Measurements from ENCODE around the gene PLOD3.

Gene PLOD3

DNA sequence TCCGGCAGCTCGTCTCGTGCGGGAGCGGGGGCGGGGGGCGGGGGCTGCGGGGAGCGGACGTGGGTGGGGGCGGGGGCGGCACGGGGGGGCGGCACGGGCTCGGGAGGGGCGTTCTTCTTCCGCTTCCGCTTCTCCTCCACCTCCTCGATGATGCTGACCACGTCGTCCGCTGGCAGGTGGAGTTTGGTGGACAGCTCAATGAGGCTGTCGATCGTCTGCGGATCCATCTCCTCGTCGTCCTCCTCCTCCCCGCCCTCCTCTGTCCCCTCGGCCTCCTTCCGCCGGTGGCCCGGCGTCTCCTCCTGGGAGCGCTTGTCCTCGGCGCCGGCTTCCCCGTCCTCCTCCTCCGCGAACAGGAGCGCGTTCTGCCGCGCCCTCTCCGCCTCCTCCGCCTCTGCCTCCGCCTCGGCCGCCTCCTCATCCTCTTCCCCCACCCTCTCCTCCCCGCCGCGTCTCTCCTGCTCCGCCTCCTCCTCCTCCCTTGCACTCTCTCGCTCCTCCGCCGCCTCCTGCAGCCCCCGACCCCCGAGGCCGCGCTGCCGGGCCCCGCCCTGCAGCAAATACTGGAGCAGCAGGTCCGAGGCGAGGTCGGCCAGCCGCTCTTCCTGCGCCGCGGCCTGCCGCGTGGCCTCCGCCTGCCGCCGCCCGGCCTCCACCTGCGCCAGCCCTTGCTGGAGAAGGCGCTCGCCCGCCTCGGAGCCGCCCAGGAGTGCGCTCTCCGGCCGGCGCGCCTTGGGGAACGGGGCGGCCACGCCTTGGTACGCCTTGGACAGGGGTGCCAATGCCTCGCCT lies 53.9 kb downstream of the PLOD3 start:
- no peak for DNase-seq

DNA sequence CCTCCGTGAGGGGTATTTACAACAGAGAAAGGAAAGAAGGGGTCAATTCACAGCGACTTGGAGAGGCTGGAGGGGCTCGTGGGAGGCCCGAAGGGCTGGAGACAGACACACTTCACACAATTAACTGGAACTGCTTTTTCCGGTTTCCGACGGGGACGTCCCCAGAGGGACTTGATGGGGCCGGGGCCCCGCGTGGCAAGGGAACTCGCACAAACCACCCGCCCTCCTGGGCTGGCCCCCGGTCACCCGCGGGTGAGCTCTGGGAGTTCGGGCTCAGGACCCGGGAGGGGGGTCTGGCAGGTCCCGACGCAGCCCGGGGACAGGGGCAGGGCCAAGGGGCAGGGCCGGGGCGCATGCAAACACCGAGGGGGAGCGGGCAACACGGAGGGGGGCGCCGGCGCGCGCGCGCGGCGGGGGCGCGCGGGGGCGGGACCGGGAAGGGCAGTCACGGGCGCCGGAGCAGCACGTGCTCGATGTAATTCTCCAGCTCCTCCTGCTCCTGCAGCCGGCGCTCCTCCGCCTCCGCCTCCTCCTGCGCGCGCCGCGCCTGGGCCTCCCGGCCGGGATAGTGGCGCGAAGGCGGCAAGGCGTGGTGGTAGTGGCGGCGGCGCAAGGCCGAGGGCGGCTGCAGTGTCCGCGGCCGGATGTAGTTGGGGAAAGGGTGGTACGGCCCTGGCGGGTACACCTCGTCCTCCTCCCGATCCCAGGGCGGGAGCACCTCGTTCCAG lies 54.7 kb downstream of the PLOD3 start:
- DNase-seq = no peak

DNA sequence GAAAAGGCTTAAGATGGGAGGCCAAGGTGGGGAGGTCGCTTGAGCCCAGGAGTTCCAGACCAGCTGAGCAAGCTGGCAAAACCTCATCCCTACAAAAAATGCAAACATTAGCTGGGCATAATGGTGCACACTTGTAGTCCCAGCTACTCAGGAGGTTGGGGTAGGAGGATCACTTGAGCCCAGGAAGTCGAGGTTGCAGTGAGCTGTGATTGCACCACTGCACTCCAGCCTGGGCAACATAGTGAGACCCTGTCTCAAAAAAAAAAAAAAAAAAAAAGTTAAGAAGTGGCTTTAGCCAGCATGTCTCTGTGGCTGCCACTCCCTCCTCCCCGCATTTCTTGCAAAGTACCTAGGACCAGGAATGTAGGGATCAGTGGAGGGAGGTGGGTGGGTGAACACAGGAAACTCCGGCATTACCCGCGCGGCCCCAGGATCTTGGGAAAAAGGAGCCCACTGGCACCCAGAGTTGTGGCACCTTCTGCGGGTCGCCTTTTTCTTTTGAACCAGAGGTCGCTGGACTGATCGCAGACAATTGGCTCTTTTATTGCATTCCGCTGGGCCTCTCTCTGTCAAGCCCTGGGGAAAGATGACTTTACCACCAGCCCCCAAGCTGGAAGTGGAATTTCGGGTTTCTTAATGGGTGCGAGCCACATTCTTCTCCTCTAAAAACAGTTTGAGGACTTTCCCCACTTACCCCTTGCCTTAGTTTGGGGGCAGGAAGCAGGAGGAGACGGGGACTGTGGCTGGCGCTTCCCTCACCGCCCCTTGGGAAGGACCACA lies 55.5 kb downstream of the PLOD3 start:
- no peak for DNase-seq

DNA sequence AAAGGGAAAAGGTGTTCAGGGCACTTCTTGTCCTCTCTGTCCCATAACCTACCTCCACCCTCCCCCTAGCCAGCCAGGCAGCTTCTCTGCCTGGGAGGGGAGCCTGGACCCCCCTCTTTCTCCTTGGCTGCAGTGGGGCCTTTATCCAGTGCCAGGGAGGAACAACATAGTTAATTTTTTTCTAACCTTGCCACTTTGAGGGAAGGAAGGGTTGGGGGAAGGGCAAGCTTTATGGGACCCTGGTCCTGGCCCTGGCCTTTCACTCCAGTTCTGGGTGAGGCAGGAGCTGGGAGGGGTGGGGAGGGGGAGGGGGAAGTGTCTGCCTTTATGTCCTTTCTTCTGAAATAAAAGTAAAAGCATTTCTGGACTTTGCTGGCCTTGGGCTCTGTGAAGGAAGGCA lies 56.5 kb downstream of the PLOD3 start:
- DNase-seq = no peak

DNA sequence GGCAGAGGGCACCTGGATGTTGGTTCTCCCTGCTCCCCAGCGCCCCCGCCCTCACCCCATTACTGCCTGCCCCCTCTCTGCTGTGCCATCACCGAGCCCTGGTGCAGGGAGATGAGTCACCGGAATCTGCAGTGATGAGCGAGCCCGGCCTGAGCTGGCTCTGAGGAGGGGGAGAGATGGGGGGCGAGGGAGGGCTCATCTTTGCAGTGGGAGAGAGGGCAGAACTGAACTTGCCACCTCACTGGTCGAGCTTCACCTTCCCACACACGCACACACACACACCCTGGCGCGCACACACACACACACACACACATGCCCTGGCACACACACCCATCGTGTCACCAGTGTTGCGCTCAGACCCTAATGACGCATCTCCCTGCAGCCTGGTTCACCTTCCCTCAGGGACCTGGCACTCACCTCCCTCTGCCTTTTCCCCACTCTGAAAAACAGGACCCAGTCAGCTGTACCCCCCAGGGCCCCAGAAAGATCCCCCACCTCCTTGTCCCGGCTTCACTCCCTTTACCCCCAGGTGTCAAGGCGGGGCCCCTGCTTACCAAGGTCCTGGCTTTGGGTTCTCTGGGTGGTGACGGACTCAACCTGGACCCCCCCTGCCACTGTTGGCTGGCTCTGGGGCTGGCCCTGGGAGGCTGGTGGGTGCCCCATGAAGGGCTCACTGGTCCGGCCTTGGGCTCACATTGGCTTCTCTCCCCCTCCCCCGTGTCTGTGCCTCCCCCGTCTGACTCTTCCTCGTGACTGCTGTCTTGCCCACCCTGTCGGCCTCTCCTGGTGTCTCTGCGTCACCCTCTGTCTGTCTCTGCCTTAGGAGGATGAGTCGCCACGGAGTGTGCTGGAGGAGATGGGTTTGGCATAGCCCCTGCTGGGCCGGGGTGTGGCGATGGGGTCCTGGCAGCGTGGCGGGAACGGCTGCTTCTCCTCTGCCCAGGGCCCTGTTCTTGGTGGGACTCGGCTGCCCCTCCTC lies 57.4 kb downstream of the PLOD3 start:
- DNase-seq = no peak

DNA sequence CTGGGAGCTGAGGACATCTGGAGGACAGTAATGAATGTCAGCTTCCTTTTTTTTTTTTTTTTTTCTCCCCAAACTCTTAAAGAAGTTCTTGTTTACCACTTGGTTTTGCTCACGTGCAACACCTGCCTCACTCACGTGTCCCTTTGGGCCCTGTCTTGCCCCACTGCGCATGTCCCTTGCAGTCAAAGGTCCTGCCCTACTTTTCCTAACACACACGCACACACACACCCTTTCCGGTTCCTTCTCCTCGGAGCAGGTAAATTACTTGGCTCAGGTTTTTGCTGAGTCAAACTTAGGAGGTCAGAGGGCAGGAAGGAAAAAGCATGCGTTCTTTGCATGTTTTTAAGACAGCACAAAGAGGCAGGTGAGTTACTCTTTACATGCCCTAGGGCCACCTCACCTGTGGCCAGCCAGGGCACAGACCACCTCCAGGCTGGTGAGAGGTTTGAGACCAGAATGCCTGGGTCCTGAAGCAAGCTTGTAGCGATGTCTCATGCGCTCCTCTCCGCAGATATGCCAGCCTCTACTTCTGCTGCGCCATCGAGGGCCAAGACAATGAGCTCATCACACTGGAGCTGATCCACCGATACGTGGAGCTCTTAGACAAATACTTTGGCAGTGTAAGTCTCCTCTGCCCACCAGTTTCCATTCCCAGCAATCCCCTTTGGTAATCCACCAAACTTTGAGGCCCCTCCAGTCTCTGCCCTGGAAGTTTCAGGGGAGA lies 60.4 kb downstream of the PLOD3 start:
- DNase-seq = no peak

DNA sequence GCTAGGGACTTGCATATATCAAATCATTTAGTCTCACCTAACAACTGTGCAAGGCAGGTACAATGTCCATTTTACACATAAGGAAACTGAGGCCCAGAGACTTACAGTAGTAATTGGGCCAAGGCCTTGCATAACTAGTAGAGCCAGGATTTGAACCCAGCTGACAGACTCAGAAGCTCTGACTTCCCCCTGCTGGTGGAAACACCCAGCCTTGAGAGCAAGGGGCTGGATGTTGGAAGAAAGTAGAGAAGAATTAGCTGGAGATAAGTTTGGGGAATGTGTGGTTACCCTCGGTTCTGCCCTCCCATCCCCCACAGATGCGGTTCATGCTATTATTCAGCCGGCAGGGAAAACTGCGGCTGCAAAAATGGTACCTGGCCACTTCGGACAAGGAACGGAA lies 61.1 kb downstream of the PLOD3 start:
- no peak for DNase-seq

All from kidney glomerular epithelial cell (primary cell).